ENCODE data around the gene IGFBP2. TPM values are rescaled to one million over a fixed set of nuclear protein-coding genes. Genes with fewer than 3 reads are reported as not detected.

The IGFBP2 gene
- total RNA-seq, 1 donor from 2014 or later, result 41.1 TPM

- no peak overlapping the region for H3K4me3 ChIP-seq (ENCODE audit: low read depth, low read length)
- FAIRE-seq (peak; percentile 75), DNase-seq (ENCODE audit: low read depth) (peak; percentile 81)
- TF ChIP-seq CTCF (IDR thresholded peaks at IDR 0.05; ENCODE audit: insufficient read depth, low read length, severe bottlenecking), result no peak
- H3K27me3 ChIP-seq (ENCODE audit: control insufficient read depth, insufficient read depth, low read length), result peaks cover 1% of the 10 kb centered on the region
- H3K36me3 ChIP-seq (ENCODE audit: control insufficient read depth, insufficient read depth, low read length), result no peaks in the 10 kb centered on the region
These were observed 3.6 kb downstream of the IGFBP2 start for GRCh38 chr2:216636551-216637450.

GRCh38 chr2:216637472-216637871 lies 4.3 kb downstream of the IGFBP2 start:
- no peak for TF ChIP-seq CTCF (IDR thresholded peaks at IDR 0.05; ENCODE audit: insufficient read depth, low read length, severe bottlenecking)
- H3K36me3 ChIP-seq (ENCODE audit: control insufficient read depth, insufficient read depth, low read length), result no peaks in the 10 kb centered on the region
- H3K27me3 ChIP-seq (ENCODE audit: control insufficient read depth, insufficient read depth, low read length), result peaks cover 1% of the 10 kb centered on the region
- no peak for DNase-seq (ENCODE audit: low read depth)
- FAIRE-seq, result no peak
- no peak overlapping the region for H3K4me3 ChIP-seq (ENCODE audit: low read depth, low read length)

- Histone ChIP-seq H3K4me3 (ENCODE audit: low read depth, low read length) (no peak overlapping the region), H3K27me3 (ENCODE audit: control insufficient read depth, insufficient read depth, low read length) (no peaks in the 10 kb centered on the region), H3K36me3 (ENCODE audit: control insufficient read depth, insufficient read depth, low read length) (peaks cover 1% of the 10 kb centered on the region)
- TF ChIP-seq CTCF (IDR thresholded peaks at IDR 0.05; ENCODE audit: insufficient read depth, low read length, severe bottlenecking), result no peak
- FAIRE-seq (no peak), DNase-seq (ENCODE audit: low read depth) (no peak)
These were observed 10.9 kb downstream of the IGFBP2 start for GRCh38 chr2:216643986-216644659.

- no peaks in the 10 kb centered on the region for H3K27me3 ChIP-seq (ENCODE audit: control insufficient read depth, insufficient read depth, low read length)
- DNase-seq (ENCODE audit: low read depth) (no peak), FAIRE-seq (no peak)
- no peak overlapping the region for H3K4me3 ChIP-seq (ENCODE audit: low read depth, low read length)
- TF ChIP-seq CTCF (IDR thresholded peaks at IDR 0.05; ENCODE audit: insufficient read depth, low read length, severe bottlenecking), result no peak
- H3K36me3 ChIP-seq (ENCODE audit: control insufficient read depth, insufficient read depth, low read length), result peaks cover 1% of the 10 kb centered on the region
These were observed 11.8 kb downstream of the IGFBP2 start for GRCh38 chr2:216644842-216645635.

GRCh38 chr2:216645636-216645950 lies 12.4 kb downstream of the IGFBP2 start:
- FAIRE-seq (no peak), DNase-seq (ENCODE audit: low read depth) (no peak)
- no peak overlapping the region for H3K4me3 ChIP-seq (ENCODE audit: low read depth, low read length)
- no peaks in the 10 kb centered on the region for H3K27me3 ChIP-seq (ENCODE audit: control insufficient read depth, insufficient read depth, low read length)
- H3K36me3 ChIP-seq (ENCODE audit: control insufficient read depth, insufficient read depth, low read length), result peaks cover 1% of the 10 kb centered on the region
- no peak for TF ChIP-seq CTCF (IDR thresholded peaks at IDR 0.05; ENCODE audit: insufficient read depth, low read length, severe bottlenecking)

All from bronchial epithelial cell (primary cell).